SK-N-SH treated with all-trans-retinoic acid at 6 μM for 48 hours (cell line): ENCODE results near the gene FTO.

Experiments used
- ATAC-seq: fragments of 200-7000 bp; cut with Tn5 transposase; 3 replicates; pipeline ENCODE4 v1.9.1; 2020; ENCODE audit warnings: mild to moderate bottlenecking, moderate library complexity
- ARNTL ChIP-seq: fragments of 450-650 bp; formaldehyde crosslinking; IDR thresholded peaks from 2 replicates; pipeline ENCODE4 v1.5.0; 2020; ENCODE audit warnings: low read depth, mild to moderate bottlenecking, moderate library complexity, borderline replicate concordance
- BACH2 ChIP-seq: fragments of 250-450 bp; sonication (Bioruptor Pico); IDR thresholded peaks from 2 replicates; pipeline ENCODE4 v1.9.0; 2021; ENCODE audit warnings: mild to moderate bottlenecking, borderline replicate concordance
- CSDC2 ChIP-seq: fragments of 250-450 bp; sonication (Bioruptor Pico); IDR thresholded peaks from 2 replicates; pipeline ENCODE4 v1.5.0; 2020; ENCODE audit warnings: mild to moderate bottlenecking, moderate library complexity
- GLIS3 ChIP-seq: fragments of 250-450 bp; sonication (Bioruptor Pico); IDR thresholded peaks from 2 replicates; pipeline ENCODE4 v1.5.0; 2020; ENCODE audit warnings: mild to moderate bottlenecking, moderate library complexity
- OSR1 ChIP-seq: fragments of 250-450 bp; sonication (Bioruptor Pico); IDR thresholded peaks from 2 replicates; pipeline ENCODE4 v1.8.0; 2022; ENCODE audit warnings: moderate library complexity, mild to moderate bottlenecking, inconsistent platforms
- PPARA ChIP-seq: fragments of 250-450 bp; sonication (Bioruptor Pico); IDR thresholded peaks from 2 replicates; pipeline ENCODE4 v1.5.0; 2020; ENCODE audit warnings: mild to moderate bottlenecking, borderline replicate concordance
- SNAI2 ChIP-seq: fragments of 250-450 bp; sonication (Bioruptor Pico); IDR thresholded peaks from 2 replicates; pipeline ENCODE4 v1.5.0; 2020; ENCODE audit warnings: mild to moderate bottlenecking, moderate library complexity
- TCF4 ChIP-seq: fragments of 250-450 bp; sonication (Bioruptor Pico); IDR thresholded peaks from 2 replicates; pipeline ENCODE4 v1.8.0; 2021; ENCODE audit warnings: mild to moderate bottlenecking, moderate library complexity, borderline replicate concordance
- TOX ChIP-seq: fragments of 250-450 bp; sonication (Bioruptor Pico); IDR thresholded peaks from 2 replicates; pipeline ENCODE4 v1.8.0; 2021; ENCODE audit warnings: mild to moderate bottlenecking, moderate library complexity, borderline replicate concordance
- ZC3H10 ChIP-seq: fragments of 250-450 bp; sonication (Bioruptor Pico); IDR thresholded peaks from 2 replicates; pipeline ENCODE4 v1.5.1; 2021; ENCODE audit warnings: mild to moderate bottlenecking, moderate library complexity
- ZFP30 ChIP-seq: fragments of 450-650 bp; formaldehyde crosslinking; IDR thresholded peaks from 2 replicates; pipeline ENCODE4 v1.5.0; 2022; ENCODE audit warnings: mild to moderate bottlenecking, moderate library complexity
- ZNF565 ChIP-seq: fragments of 450-650 bp; formaldehyde crosslinking; conservative IDR thresholded peaks from 2 replicates; pipeline ENCODE4 v1.5.0; 2020; ENCODE audit warnings: low read depth, mild to moderate bottlenecking, moderate library complexity
- ZNF8 ChIP-seq: fragments of 450-650 bp; formaldehyde crosslinking; IDR thresholded peaks from 2 replicates; pipeline ENCODE4 v1.5.0; 2020; ENCODE audit warnings: mild to moderate bottlenecking, moderate library complexity
- TF ChIP-seq, protein P1 (sequence below): fragments of 250-450 bp; sonication (Bioruptor Pico); IDR thresholded peaks from 2 replicates; pipeline ENCODE4 v1.5.1; 2021; ENCODE audit warnings: mild to moderate bottlenecking, moderate library complexity
- TF ChIP-seq, protein P2 (sequence below): fragments of 250-450 bp; sonication (Bioruptor Pico); IDR thresholded peaks from 2 replicates; pipeline ENCODE4 v1.5.0; 2020; ENCODE audit warnings: mild to moderate bottlenecking, moderate library complexity
- TF ChIP-seq, protein P3 (sequence below): fragments of 250-450 bp; sonication (Bioruptor Pico); IDR thresholded peaks from 2 replicates; pipeline ENCODE4 v1.8.0; 2020; ENCODE audit warnings: mild to moderate bottlenecking, moderate library complexity, borderline replicate concordance
- TF ChIP-seq, protein P4 (sequence below): fragments of 250-450 bp; sonication (Bioruptor Pico); IDR thresholded peaks from 2 replicates; pipeline ENCODE4 v1.5.1; 2020; ENCODE audit warnings: low read depth, mild to moderate bottlenecking, moderate library complexity
- TF ChIP-seq, protein P5 (sequence below): fragments of 250-450 bp; sonication (Bioruptor Pico); IDR thresholded peaks from 2 replicates; pipeline ENCODE4 v1.8.0; 2021; ENCODE audit warnings: low read depth, mild to moderate bottlenecking, moderate library complexity, borderline replicate concordance

Gene FTO

DNA sequence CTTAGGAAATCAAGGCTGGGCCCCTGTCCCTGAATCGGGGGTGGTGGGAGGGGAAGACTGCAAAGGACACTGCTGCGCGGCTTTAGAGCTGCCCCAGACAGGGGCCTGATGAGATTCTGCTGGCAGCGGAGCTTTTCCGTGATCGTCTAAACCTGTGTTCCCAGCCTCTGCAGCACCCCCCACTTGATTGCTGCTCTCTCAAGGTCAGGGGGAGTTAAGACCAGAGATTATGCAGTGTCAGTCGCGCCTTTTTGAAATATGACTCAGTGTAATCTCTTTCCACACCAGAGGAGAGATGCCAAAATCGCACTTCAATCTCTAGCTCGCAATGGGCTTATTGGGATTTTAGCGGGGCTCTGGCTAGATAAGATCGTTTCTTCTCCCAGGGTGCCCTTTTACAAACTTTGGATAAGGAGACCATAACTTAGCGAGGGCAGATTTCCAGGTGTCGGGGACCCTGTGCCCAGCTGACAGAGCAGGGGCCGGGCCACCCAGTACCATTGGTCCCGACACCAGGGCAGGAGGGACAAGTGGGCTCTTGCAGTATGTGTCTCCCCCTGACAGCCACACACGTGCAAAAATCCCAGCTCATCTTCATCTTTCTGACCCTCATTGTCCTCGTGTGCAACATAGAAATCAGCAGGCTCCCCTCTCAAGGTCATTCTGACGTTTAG lies 495.7 kb downstream of the FTO start:
- ATAC-seq, result no peak
- no peak for TF ChIP-seq TOX
- TF ChIP-seq ZNF565, result no peak

DNA sequence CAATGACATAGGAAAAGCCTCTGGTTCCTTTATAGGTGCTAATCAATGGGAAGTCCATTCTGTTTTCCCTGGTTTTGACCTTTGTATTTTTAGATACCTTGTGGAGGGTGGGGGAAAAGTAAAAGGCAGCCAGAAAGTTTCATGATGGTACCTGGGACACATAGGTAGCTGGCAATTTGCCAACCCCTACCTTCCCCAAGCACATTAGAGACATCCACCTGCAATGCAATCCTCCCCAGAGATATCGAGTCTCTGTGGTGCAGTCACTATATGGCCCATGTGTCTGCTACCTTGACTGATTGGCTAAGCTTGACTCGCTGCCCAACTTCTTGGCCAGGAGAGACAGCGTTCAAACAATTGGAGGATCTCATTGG lies 496.2 kb downstream of the FTO start:
- TF ChIP-seq BACH2 (CRISPR knock-in tag) (no peak), TCF4 (CRISPR knock-in tag) (no peak), ARNTL (CRISPR knock-in tag) (no peak), SNAI2 (CRISPR knock-in tag) (no peak), ZNF8 (CRISPR knock-in tag) (no peak), ZC3H10 (no peak), GLIS3 (CRISPR knock-in tag) (no peak), OSR1 (CRISPR knock-in tag) (no peak)
- TF ChIP-seq, protein P1, sequence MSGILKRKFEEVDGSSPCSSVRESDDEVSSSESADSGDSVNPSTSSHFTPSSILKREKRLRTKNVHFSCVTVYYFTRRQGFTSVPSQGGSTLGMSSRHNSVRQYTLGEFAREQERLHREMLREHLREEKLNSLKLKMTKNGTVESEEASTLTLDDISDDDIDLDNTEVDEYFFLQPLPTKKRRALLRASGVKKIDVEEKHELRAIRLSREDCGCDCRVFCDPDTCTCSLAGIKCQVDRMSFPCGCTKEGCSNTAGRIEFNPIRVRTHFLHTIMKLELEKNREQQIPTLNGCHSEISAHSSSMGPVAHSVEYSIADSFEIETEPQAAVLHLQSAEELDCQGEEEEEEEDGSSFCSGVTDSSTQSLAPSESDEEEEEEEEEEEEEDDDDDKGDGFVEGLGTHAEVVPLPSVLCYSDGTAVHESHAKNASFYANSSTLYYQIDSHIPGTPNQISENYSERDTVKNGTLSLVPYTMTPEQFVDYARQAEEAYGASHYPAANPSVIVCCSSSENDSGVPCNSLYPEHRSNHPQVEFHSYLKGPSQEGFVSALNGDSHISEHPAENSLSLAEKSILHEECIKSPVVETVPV (CRISPR knock-in tag), result no peak
- TF ChIP-seq, protein P2, sequence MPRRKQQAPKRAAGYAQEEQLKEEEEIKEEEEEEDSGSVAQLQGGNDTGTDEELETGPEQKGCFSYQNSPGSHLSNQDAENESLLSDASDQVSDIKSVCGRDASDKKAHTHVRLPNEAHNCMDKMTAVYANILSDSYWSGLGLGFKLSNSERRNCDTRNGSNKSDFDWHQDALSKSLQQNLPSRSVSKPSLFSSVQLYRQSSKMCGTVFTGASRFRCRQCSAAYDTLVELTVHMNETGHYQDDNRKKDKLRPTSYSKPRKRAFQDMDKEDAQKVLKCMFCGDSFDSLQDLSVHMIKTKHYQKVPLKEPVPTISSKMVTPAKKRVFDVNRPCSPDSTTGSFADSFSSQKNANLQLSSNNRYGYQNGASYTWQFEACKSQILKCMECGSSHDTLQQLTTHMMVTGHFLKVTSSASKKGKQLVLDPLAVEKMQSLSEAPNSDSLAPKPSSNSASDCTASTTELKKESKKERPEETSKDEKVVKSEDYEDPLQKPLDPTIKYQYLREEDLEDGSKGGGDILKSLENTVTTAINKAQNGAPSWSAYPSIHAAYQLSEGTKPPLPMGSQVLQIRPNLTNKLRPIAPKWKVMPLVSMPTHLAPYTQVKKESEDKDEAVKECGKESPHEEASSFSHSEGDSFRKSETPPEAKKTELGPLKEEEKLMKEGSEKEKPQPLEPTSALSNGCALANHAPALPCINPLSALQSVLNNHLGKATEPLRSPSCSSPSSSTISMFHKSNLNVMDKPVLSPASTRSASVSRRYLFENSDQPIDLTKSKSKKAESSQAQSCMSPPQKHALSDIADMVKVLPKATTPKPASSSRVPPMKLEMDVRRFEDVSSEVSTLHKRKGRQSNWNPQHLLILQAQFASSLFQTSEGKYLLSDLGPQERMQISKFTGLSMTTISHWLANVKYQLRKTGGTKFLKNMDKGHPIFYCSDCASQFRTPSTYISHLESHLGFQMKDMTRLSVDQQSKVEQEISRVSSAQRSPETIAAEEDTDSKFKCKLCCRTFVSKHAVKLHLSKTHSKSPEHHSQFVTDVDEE (CRISPR knock-in tag), result no peak
- TF ChIP-seq, protein P3, sequence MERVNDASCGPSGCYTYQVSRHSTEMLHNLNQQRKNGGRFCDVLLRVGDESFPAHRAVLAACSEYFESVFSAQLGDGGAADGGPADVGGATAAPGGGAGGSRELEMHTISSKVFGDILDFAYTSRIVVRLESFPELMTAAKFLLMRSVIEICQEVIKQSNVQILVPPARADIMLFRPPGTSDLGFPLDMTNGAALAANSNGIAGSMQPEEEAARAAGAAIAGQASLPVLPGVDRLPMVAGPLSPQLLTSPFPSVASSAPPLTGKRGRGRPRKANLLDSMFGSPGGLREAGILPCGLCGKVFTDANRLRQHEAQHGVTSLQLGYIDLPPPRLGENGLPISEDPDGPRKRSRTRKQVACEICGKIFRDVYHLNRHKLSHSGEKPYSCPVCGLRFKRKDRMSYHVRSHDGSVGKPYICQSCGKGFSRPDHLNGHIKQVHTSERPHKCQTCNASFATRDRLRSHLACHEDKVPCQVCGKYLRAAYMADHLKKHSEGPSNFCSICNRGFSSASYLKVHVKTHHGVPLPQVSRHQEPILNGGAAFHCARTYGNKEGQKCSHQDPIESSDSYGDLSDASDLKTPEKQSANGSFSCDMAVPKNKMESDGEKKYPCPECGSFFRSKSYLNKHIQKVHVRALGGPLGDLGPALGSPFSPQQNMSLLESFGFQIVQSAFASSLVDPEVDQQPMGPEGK, result no peak
- ATAC-seq, result no peak

DNA sequence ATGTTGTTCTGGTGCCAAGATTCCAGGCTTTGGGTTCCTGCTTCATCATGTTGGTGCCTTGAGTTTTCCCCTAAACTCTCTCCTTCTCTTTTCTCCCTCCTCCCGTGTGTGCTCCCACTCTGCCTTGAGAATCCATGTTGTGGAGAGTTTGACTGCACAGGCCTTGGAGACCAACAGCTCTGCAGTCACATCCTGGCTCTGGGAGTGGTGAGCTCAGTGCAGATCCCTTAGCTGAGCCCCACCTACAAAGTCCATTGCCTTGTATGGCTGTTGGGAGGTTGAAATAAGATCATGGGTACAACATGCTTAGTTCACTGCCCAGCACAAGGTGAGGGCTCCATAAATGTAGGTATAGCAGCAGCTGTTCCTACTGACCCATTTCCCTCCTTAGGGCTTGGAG lies 496.8 kb downstream of the FTO start:
- ATAC-seq, result no peak
- TF ChIP-seq, protein P4, sequence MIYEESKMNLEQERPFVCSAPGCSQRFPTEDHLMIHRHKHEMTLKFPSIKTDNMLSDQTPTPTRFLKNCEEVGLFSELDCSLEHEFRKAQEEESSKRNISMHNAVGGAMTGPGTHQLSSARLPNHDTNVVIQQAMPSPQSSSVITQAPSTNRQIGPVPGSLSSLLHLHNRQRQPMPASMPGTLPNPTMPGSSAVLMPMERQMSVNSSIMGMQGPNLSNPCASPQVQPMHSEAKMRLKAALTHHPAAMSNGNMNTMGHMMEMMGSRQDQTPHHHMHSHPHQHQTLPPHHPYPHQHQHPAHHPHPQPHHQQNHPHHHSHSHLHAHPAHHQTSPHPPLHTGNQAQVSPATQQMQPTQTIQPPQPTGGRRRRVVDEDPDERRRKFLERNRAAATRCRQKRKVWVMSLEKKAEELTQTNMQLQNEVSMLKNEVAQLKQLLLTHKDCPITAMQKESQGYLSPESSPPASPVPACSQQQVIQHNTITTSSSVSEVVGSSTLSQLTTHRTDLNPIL (CRISPR knock-in tag), result no peak
- TF ChIP-seq ARNTL (CRISPR knock-in tag) (no peak), CSDC2 (CRISPR knock-in tag) (no peak), PPARA (CRISPR knock-in tag) (no peak)
- TF ChIP-seq, protein P1 (CRISPR knock-in tag), result no peak
- TF ChIP-seq, protein P5, sequence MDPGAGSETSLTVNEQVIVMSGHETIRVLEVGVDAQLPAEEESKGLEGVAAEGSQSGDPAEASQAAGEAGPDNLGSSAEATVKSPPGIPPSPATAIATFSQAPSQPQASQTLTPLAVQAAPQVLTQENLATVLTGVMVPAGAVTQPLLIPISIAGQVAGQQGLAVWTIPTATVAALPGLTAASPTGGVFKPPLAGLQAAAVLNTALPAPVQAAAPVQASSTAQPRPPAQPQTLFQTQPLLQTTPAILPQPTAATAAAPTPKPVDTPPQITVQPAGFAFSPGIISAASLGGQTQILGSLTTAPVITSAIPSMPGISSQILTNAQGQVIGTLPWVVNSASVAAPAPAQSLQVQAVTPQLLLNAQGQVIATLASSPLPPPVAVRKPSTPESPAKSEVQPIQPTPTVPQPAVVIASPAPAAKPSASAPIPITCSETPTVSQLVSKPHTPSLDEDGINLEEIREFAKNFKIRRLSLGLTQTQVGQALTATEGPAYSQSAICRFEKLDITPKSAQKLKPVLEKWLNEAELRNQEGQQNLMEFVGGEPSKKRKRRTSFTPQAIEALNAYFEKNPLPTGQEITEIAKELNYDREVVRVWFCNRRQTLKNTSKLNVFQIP (CRISPR knock-in tag), result no peak

DNA sequence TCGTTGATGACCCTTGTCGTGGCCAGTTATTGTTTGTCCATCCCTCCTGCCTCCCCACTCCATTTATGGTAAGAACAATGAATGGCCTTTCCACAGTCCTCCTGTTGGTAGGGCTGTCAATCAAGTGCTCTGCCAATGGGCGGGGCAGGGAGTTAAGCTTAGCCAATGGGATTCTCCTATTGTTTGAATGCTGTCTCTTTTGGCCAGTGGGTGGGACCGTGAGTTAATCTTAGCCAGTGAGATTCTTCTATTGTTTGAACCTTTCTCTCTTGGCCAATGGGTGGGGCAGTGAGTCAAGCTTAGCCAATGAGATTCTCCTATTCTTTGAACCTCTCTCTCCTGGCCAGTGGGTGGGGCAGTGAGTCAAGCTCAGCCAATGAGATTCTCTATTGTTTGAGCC lies 497.2 kb downstream of the FTO start:
- TF ChIP-seq GLIS3 (CRISPR knock-in tag), result no peak
- no peak for TF ChIP-seq ZFP30
- no peak for TF ChIP-seq BACH2 (CRISPR knock-in tag)
- TF ChIP-seq, protein P5 (CRISPR knock-in tag), result no peak
- no peak for TF ChIP-seq OSR1 (CRISPR knock-in tag)
- no peak for TF ChIP-seq ARNTL (CRISPR knock-in tag)
- ATAC-seq, result no peak
